Measurements from ENCODE around the gene HERC2. TPM values are rescaled to one million over a fixed set of nuclear protein-coding genes. Genes with fewer than 3 reads are reported as not detected.
"Not testable (repeated sequence)": the region's sequence is repeated elsewhere in the genome, so short reads cannot be mapped to it uniquely, and the experiment has no call there.

Gene HERC2
- total RNA-seq, 1 donor from 2014 or later = 44.3 TPM

DNA sequence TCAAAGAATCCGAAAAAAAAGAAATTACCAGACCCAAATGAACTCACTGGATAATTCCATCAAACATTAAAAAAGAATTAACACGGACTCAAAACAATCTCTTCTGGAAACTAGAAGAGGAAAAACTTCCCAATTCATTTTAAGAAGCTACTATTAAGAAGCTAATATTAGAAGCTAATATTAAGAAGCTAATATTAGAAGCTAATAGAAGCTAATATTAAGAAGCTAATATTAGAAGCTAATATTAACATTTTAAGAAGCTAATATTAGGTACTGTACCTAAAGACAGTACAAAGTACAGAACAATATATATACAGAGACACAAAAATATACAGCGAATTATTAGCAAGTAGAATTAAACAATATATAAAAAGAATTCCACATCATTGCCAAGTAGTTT is 35.9 kb downstream of the HERC2 start:
- ATAC-seq (no peak), DNase-seq (no peak)
- intact Hi-C loops (cut with micrococcal nuclease) = no loop called here

DNA sequence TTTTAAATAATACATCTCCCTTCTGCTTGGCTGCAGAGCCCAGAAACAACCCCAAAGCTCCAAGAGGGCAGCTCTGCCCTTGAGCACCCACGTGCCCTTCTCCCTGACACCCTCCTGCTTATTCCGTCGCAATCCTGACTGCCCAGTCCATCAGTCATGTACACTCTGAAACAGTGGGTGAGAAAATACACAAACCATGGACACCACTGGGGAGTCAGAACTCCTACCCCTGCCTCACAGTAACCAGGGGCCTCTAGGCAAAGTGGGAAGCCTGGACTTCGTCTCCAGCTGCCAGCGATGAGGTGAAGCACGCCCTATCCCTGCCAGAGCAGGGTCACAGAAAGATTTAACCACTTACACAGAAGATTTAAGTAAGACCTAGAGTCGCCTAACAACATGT is 40.1 kb downstream of the HERC2 start:
- ATAC-seq = peak; percentile 67
- intact Hi-C loops (cut with micrococcal nuclease) = no loop called here
- DNase-seq = no peak

DNA sequence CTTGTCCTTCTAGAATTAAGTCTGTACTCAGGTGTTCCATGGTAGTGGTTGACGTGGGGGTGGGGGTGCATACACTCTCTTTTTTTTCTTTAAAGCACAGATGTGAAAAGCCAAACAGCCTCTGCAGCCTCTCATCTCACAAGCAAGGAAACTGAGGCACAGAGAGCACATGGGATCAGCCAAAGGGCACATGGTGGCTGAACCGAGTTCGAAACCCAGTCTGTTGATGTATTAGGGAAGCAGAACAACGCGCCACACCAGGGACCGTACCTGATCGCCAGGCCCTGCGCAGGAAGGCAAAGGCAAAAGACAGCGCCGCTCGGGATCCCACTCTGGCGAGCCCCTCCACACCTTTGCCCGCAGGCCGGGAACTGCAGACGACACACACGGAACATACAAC is 47.3 kb downstream of the HERC2 start:
- no peak for ATAC-seq
- DNase-seq = no peak
- intact Hi-C loops (cut with micrococcal nuclease) = no loop called here

DNA sequence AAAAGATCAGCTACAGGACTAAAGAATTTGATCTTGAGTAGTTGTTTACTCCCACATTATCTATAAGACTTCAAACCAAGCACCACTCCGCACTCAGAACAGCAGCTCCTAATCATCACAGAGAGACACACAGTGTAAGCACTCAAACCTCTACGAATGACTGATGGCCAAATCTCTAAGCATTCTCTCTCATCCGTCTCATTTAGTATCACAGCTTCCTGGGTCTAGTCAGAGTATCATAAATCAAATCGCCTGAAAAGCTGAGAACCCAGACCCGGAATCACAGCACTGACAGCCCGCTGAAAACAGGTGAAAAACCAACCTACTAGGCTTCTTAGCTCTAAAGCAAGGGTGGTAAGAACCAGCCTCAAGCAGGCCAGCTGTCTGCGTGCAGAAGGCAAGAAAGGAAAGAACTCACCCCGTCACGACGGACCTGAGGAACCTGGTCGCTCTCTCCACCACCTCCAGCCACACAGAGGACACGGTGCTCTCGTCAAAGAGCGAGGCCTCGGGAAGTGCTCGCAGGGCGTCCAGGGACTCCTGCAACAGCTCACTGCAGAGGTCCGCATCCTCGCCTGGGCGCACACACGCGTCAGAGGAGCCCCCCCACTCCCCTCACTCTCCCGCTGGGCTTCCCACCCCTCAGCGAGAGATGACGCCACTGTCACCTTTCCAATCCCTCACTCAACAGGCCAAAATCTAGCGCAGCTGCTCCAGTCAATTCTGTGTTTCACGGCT is 47.9 kb downstream of the HERC2 start:
- intact Hi-C loops (cut with micrococcal nuclease) = no loop called here
- no peak for ATAC-seq

DNA sequence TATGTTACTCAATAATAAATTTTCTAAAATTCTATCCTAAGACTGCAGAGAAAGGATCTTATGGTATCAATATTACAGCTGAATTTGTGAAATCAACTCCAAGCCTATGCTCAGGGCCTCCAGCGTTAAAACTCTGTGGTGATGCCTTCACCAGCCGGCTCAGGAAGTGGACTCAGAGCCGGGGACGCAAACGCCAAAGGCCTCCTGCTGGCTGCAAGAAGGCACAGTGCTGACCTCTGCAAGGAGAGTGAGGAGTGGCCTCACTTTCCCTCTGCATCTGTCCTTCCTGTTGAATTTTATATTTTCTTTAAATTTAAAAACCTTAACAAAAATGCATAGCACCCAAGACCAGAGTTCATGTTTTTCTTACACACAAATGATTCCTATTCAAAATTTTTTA is 48.5 kb downstream of the HERC2 start:
- no peak for ATAC-seq
- intact Hi-C loops (cut with micrococcal nuclease) = no loop called here

More for the DNA sequence above, 47.9 kb downstream of the HERC2 start:
- DNase-seq = no peak

DNA sequence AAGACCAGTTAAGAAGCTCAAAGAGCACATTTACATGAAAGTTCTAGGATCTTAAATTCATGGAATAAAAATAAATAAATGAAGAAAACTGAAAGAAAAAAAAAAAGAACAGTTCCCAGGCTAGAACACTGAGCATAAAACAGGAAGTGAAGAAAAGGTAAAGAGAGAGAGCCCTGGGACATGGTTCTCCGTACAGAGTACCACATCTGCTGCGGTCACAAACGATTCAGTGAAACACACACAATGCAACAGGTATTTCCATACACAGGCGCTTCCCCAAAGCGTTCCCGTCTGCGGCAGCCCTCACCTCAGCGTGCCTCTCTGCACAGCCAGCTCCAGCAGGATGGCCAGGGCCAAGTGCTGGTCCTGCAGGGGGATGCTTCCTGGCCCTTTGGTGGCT is 49.4 kb downstream of the HERC2 start:
- ATAC-seq (no peak), DNase-seq (no peak)
- intact Hi-C loops (cut with micrococcal nuclease) = no loop called here

More for the DNA sequence above, 48.5 kb downstream of the HERC2 start:
- no peak for DNase-seq

DNA sequence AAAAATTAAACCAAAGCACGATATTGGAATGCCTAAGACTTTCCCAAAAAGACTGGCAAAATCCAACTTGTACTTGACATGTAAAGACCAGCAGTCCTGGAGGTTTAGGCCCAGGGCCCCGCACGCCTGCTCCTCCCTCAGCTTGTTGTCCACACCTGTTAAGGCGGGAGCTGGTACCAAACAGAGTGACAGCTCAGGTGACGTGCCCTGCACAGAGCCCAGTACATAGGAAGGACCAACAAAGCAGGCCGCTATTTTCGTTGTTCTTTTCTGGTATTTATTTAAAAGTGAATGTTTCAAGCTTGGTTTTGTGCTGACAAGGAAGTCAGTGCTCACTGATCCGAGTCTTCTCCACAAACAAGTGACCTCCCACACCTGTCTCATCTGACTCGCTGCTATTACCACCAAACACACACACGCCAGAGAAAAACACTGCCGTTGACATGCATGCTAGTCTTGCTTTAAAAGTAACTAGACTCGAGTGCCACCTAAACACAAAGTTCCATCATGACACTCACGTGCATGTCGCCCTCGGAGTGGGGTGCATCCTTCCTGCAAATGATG is 50.2 kb downstream of the HERC2 start:
- ATAC-seq = no peak
- DNase-seq = no peak
- intact Hi-C loops (cut with micrococcal nuclease) = no loop called here

DNA sequence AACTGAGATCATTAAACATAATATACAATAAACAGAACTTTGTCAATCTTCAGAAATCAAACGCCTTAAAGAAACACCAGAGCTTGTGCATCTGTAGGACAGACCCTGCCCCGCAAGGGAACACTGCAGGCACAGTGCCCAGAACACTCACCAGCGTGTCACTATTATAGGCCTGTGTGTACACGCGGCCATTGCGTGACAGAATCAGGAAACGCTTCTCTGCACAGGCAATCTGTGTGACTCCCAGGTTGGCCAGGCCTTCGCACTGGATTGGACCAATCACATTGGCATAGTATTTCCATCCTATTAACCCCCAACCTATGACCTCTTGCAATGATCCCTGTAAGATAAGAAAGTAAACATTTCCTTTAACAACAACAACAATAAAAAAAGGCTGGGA is 52.9 kb downstream of the HERC2 start:
- DNase-seq = peak; percentile 71
- intact Hi-C loops (cut with micrococcal nuclease) = no loop called here
- ATAC-seq = peak; percentile 83

DNA sequence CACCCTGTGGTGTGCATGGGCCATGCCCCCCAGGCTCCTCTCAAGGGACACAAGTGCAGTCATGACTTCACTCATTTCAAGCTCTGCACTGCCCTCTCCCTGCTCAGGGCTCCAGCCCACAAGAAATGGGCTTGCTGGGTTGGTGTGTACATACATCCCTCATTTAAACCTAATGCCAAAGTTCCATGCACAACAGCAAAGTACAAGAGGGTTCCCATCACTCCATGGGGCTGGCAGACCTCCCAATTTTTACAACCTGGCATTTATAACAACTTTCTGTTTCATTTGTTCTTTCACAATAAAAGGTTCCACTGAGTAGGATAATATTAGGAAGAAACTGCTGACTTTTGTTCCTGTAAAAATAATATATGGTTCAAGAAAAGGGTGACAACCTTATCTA is 54.3 kb downstream of the HERC2 start:
- intact Hi-C loops (cut with micrococcal nuclease) = no loop called here
- ATAC-seq (no peak), DNase-seq (no peak)

DNA sequence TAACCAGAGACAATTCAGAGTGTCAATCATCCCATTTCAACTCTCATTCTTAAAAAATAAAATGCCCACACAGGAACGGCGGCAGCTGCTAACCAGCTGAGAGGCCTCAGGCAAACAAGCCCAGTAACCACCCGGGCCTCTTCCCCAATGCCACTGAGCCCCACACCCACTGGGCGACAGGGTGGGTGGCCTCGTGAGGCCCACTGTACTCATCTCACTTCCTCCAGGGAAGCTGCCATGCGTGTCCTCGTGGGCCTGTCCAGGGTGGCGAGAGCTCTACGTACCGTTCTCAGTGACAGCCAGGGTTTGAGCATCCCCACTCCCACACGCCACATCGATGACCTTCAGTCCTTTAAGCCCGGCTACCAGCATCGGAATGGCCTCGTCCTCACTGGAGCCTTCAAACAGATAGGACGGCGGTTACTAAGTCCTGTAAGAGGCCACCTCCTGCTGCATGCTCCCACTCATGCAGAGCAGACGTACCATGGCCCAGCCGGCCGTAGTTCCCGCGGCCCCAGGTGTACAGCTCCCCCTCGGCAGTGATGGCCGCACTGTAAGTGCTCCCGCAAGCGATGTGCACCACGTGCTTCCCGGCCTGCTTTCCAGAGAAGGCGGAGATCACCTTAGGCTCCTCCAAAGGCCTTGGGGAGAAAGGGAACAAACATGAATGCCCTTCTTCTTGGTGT is 56.5 kb downstream of the HERC2 start:
- no peak for DNase-seq
- no peak for ATAC-seq
- intact Hi-C loops (cut with micrococcal nuclease) = no loop called here

DNA sequence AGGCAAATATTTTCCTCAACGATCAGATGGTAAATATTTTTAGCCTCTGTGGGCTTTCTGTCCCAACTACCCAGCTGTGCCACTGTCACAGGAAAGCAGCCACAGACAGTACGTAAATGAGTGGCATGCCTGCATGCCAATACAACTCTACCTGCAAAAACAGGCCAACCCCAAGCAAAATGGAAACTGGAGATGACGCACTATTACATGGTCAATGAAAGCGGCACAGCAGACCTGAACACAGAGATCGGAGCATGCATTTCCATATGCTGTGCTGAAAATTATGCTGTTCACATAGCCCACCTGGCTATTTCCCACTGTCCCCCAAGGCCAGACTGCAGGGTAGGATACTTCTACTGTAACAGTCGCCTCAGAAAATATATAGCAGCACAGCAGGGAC is 57.8 kb downstream of the HERC2 start:
- no peak for ATAC-seq
- no peak for DNase-seq
- intact Hi-C loops (cut with micrococcal nuclease) = no loop called here

DNA sequence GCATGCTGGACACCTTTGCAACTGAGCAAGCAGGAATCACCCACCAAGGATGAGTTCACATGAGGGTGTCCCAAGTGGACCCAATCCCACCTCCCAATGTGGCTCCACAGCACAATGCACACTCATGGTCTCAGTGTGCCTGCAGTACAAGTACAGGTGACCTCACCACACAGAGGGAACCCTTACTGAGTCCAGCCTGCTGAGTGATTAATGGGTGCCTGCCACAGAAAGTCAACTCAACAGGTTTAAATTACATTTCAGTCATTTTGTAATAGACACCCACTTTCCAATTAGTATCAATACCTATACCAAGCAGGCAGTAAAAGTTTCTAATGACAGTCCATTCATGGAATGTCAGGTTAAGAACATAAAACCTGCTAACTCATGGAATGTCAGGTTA is 59.5 kb downstream of the HERC2 start:
- ATAC-seq (no peak), DNase-seq (no peak)
- intact Hi-C loops (cut with micrococcal nuclease) = no loop called here

DNA sequence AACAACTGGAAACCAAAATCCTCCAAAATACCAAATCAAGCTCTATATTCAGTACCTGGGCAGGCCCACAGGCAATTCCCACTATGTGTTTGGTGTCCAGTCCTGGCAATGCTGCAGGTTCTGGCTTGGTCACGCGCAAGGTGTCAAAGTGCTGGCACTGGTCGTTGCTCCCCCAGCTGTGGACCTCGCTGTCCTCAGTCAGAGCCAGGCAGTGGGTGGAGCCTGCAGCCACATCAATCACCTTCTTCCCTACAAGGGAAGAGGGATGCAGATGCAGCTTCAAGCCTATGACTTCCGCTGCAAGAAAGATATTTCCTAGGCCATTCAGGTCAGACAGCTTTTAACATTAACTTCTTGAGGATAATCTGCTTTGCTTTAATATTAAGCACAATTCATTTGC is 61.3 kb downstream of the HERC2 start:
- peak; percentile 65 for DNase-seq
- ATAC-seq = peak; percentile 95
- intact Hi-C loops (cut with micrococcal nuclease) = no loop called here

DNA sequence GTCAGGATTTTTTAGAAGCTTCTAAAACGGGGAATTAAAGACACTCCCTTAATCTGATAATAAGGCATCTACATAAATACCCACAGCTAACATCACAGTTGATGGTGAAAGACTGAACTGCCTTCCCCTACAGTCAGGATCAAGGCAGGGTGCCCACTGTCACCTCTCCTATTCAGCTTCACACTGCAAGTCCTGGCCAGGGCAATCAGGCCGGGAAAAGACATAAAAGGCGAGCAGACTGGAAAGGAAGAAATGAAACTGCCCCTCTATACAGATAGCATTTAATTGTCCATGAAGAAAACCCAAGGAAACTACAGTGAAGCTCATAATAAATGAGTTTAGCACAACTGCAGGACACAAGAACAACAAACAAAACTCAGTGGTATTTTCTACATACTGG is 61.7 kb downstream of the HERC2 start:
- ATAC-seq = peak; percentile 47
- intact Hi-C loops (cut with micrococcal nuclease) = no loop called here

DNA sequence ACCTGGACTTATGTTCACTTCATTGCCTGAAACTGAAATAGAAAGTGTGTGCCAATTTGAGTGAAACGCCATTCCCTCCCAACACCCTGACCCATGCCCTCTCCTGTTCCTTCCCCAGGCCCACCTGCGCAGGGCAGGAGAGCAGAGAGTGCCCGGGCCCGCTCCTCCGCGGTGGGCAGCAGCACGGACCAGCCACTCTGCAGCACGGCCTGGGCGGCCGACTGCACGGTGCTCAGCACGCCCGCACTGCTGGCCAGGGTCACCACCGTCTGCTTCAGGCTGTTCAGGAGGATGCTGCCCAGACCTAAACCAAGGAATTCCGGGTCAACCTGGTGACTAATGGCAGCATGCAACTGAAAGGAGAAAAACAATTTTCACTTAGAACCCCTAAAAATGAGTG is 66.0 kb downstream of the HERC2 start:
- ATAC-seq = no peak
- intact Hi-C loops (cut with micrococcal nuclease) = no loop called here

More for the DNA sequence above, 61.7 kb downstream of the HERC2 start:
- no peak for DNase-seq

DNA sequence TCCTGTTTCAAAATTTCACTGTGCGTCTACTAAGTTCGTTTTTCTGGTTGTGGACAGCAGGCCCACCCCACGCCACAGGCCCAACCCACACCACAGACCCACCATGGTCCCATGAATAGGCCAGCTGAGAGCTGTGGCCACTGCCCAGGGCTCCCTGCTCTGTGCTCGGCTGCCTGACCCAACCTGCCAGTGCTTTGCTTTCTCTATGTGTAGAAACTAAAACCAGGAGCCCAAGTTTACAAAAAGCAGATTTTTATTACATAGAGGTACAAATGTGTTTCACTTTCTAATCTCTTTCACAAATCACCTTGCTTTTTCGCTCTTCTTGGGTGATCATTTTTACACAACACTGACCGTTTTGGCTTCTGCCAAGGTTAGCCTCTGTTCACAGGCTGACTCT is 69.1 kb downstream of the HERC2 start:
- intact Hi-C loops (cut with micrococcal nuclease) = no loop called here
- no peak for ATAC-seq
- DNase-seq = no peak

More for the DNA sequence above, 66.0 kb downstream of the HERC2 start:
- no peak for DNase-seq

DNA sequence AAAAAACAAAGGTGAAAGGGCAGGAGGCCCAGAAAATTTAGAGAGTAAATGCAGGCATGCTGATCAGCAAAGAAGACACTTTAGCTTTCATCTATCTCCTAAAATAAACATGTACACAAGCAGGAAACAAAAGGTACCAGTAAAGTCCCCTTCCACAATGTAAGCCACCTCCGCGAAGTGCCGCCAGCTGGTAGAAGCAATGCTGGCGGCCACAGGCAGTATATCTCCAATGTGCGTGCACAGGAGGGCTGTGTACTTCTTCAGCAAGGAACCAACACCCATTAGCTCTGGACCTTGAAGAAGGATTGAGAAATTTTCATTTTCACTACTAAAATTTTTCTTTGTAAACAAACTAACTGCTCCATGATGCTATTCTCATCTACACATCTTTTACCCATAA is 75.4 kb downstream of the HERC2 start:
- ATAC-seq (no peak), DNase-seq (no peak)
- intact Hi-C loops (cut with micrococcal nuclease) = no loop called here

DNA sequence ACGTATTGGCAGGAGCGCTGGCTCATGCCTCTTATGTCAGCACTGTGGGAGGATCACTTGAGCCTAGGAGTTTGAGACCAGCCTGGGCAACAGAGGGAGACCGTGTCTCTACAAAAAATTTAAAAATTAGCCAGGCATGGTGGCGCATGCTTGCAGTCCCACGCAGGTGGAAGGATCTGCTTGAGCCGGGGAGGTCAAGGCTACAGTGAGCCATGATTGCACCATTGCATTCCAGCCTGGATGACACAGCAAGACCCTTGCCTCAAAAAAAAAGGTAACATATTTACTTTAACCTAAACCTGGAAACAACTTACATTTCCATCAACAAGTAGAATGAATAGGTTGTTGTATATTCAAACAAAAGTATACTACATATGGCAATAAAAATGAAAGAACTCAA is 78.1 kb downstream of the HERC2 start:
- intact Hi-C loops (cut with micrococcal nuclease) = no loop called here
- DNase-seq (no peak), ATAC-seq (no peak)

DNA sequence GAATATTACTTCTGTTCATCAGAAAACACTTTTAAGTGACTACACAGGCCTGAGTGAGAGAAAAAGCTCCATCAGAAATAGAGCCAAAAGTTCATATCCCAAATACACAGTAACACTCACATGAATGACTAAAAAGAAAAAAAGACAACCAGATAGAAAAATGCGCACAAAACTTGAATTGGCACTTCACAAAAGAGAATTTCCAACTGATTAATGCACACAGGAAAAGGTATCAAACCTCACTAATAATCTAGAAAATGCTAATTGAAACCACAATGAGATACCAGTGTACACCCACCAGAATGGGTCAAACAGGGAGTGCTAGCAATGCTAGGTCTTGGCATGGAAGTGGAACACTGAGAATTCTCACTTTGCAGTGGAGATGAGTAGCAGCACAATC is 78.6 kb downstream of the HERC2 start:
- no peak for ATAC-seq

DNA sequence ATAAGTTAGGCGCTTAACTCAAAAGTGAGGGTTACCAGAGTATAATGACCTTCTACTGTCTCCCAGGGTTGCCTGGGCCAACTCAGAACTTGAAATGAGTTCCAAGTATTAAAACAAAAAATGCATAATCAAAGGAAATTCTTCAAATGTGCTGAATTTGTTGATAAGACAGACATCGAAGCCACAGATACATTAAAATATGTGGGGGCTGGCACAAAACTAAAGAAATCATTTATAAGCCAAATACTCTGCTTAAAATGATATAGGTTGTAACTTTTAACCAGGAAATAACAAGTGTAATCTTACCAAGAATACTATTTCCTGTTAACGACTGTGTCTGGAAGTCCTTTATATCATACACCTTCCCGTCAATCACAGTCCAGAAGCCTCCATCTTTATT is 83.7 kb downstream of the HERC2 start:
- intact Hi-C loops (cut with micrococcal nuclease); ATAC-seq: not testable (repeated sequence)

More for the DNA sequence above, 78.6 kb downstream of the HERC2 start:
- no peak for DNase-seq
- intact Hi-C loops (cut with micrococcal nuclease) = no loop called here

DNA sequence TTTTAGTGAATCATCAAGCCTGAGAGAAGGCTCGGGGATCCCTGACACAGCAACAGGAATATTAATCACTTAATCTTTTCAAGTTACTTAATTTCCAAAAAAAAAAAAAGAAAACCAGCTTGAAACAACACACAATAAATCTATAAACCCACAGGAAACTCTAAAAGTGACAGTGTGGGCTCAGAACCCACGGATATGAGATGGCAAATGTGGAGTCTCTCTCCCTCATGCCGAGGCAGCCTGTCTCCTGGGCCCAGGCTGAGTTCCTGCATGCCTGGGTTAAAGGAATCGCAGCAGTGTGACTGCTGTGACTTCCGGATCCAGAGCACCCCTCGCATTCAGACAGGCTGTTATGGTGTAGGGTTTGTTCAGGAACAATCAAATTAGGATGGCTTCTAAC is 90.2 kb downstream of the HERC2 start:
- ATAC-seq; DNase-seq; intact Hi-C loops (cut with micrococcal nuclease): not testable (repeated sequence)

More for the DNA sequence above, 83.7 kb downstream of the HERC2 start:
- DNase-seq = not testable (repeated sequence)

All from left ventricle myocardium superior (tissue), 1 donor.